ENCODE data around the gene NFATC1.
"Not testable (repeated sequence)": the region's sequence is repeated elsewhere in the genome, so short reads cannot be mapped to it uniquely, and the experiment has no call there.

The NFATC1 gene

DNA sequence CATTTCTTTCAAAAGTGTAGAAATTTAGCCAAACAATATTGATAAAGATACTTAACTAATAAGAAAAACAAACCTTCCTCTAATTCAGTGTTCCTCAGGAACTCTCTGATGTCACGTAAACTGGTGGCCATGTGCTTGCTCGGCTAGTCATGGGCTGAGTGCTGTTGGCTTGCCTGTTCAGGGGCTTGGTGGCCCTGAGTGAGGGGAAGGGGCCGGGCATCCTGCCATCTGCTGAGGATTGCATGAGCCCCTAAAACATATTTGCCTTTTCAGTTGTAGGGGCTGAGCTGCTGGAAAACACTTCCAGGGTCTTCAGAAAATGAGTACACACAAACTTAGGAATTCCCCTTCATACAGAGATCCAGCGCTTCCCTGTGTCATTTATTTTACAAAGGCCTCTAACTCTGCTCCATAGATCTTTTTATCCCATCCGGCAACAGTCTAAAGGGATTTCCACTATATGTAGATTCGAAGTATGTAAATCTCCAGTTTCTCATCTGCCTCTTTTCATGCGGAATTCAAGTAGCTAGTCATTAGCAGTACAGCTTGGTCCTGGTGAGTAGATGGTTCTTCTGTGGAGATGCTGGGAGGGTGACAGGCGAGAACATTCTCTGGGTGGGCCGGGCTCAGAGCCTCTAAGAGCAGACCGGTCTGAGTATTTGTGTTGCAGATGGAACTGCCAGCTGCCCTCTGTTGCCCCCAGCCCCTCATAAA is 20.1 kb upstream of the NFATC1 start:
- H3K4me3 ChIP-seq (ENCODE audit: low read depth, low read length), result no peak overlapping the region
- TF ChIP-seq, protein P1, sequence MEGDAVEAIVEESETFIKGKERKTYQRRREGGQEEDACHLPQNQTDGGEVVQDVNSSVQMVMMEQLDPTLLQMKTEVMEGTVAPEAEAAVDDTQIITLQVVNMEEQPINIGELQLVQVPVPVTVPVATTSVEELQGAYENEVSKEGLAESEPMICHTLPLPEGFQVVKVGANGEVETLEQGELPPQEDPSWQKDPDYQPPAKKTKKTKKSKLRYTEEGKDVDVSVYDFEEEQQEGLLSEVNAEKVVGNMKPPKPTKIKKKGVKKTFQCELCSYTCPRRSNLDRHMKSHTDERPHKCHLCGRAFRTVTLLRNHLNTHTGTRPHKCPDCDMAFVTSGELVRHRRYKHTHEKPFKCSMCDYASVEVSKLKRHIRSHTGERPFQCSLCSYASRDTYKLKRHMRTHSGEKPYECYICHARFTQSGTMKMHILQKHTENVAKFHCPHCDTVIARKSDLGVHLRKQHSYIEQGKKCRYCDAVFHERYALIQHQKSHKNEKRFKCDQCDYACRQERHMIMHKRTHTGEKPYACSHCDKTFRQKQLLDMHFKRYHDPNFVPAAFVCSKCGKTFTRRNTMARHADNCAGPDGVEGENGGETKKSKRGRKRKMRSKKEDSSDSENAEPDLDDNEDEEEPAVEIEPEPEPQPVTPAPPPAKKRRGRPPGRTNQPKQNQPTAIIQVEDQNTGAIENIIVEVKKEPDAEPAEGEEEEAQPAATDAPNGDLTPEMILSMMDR (IDR thresholded peaks at IDR 0.05; ENCODE audit: low read depth, low read length), result no peak

DNA sequence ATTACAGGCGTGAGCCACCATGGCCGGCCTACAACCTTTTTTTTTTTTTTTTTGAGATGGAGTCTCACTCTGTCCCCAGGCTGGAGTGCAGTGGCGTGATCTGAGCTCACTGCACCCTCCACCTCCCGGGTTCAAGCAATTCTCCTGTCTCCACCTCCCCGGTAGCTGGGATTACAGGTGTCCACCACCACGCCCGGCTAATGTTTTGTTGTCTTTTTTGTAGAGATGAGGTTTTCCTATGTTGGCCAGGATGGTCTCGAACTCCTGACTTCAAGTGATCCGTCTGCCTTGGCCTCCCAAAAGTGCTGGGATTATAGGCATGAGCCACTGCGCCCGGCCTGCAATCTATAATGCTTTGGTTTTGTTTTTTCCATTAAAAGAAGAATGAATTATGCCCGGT is 19.1 kb upstream of the NFATC1 start:
- H3K4me3 ChIP-seq (ENCODE audit: low read depth, low read length), result not testable (repeated sequence)

DNA sequence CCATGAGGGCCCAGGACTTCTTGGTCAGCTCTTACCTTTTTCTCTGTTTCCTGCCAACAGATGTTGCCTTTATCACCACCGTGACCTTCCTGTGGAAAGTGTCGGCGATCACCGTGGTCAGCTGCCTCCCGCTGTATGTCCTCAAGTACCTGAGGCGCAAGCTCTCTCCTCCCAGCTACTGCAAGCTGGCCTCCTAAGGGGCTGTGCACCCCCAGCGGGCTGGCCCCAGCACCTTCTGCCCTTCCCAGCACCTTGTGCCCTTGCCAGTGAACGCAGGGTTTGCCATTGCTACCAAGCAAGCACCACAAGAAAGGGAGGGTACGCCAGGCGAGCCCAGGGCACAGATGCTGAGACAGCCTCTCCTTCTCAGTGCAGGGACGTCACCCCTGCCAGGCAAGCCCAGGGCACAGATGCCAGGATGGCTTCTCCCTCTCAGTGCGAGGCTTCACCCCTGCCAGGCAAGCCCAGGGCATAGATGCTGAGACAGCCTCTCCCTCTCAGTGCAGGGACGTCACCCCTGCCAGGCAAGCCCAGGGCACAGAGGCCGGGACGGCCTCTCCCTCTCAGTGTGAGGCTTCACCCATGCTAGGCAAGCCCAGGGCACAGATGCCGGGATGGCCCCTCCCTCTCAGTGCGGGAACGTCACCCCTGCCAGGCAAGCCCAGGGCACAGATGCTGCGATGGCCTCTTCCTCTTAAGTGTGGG is 18.4 kb upstream of the NFATC1 start:
- no peak overlapping the region for H3K4me3 ChIP-seq (ENCODE audit: low read depth, low read length)
- TF ChIP-seq, protein P1 (IDR thresholded peaks at IDR 0.05; ENCODE audit: low read depth, low read length), result no peak

DNA sequence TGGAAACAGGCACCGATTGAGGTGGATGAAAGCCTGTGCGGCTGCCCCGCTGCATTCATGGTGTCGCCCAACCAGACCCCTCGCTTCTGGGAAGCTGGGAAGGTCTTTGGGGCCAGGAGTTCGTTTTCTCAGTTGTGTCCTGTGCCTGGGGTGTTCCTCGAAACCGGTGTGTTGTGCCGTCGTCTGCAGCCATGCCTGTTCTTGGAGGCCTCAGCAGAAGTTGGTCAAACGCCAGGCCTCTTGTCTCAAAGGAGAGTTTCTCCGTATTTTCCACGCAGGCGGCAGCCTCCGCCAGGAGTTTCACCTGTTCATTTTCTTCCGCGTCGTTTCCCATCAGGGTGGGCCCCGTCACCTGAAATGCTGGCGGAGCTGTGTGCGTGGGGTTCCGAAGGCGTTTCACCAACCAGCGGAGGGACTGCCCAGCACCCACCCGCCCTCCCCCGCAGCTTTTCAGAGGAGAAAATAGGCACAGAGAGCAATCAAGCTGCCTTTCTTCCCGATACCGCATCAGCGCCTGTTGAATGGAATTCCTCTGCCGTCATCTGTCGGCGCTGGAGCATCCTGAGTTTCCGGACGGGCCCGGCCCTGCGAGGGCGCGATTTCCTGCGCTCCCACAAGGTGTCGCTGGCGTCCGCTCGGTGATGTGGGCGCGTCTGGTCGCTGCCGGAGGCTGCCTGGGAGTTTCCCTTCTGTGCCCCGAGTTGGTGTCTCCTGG is 17.0 kb upstream of the NFATC1 start:
- TF ChIP-seq, protein P1 (IDR thresholded peaks at IDR 0.05; ENCODE audit: low read depth, low read length), result peak; percentile 88
- H3K4me3 ChIP-seq (ENCODE audit: low read depth, low read length), result no peak overlapping the region

DNA sequence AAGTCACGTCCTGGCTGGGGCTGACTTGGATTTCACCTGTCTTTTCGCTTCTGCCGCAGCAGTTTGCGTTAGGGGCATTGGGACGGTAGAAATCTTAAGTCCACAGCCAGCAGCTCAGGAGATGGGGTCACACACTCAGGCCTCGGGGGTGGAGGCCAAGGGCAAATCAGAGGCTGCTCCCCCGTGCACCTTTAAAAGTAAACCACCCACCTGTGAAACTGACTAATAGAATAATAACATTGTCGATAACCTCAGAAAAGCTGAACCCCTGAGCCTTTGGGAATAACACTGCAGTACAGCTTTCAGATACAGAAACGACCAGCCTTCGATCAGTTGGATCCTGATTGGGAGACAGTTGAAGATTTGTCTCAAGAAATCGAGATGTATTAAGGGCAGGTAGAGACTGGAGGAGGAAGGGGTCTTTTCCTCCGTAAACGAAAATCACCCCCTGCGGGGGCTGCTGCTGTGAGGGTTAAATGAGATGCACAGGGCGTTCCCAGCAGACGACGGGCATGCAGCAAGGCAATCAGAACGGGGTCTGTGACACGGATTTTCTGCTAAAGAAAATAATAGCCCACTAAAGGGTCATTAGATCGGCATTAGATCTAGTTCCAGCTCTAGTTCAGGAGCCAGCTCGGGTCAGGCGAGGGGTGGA is 16.4 kb upstream of the NFATC1 start:
- no peak overlapping the region for H3K4me3 ChIP-seq (ENCODE audit: low read depth, low read length)
- TF ChIP-seq, protein P1 (IDR thresholded peaks at IDR 0.05; ENCODE audit: low read depth, low read length), result no peak

DNA sequence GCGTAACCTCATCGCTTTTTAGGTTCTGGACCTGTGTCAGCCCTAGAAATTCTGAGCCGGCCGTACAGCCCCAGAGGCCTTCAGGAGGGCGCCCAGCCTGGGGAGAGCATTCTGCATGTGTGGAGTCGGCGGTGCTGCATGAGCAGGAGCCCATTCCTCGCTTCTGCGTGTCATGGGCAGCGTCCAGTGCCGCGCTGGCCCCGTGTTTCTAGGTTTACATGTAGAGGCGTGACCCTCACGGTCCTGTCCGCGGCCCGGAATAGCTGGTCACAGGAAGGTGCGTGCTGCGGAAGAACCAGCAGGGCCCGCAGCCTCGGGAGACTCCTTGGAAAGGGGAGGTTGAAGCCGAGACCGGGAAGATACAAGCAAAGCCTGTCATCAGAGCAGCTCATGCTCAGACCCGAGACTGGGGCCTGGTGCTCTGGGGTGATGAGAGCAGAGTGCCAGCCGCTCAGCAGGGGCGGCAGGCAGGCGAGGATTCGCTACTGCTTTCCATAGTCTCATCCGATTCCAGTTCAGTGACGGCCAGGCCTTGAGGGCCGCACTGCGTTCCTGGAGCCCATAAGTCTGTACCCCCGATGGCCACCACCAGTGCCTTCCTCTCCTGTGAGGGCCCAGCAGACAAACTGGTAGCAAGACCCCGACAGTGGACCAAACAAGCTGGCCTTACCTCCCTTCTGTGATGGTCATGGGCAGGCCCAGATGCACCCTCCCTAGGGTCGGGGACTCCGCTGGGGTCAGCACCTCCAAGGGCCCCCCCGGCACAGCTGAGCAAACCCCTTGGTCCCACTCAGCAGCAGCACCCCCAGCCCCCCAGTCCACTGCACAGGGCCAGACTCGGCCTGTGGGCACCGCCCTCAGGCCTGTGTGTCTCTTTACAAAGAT is 15.6 kb upstream of the NFATC1 start:
- no peak overlapping the region for H3K4me3 ChIP-seq (ENCODE audit: low read depth, low read length)
- TF ChIP-seq, protein P1 (IDR thresholded peaks at IDR 0.05; ENCODE audit: low read depth, low read length), result no peak
